Upper lobe of left lung (tissue), 6 donors: ENCODE results near the gene ST8SIA2. TPM values are rescaled to one million over a fixed set of nuclear protein-coding genes. Genes with fewer than 3 reads are reported as not detected.

ENCODE experiments used
- ATAC-seq, 2 donors: fragments of 200-7000 bp; cut with Tn5 transposase; one replicate each; pipeline ENCODE4 v1.9.1; 2022; ENCODE audit warnings: mild to moderate bottlenecking in 2 of 2, moderate library complexity in 2 of 2; ENCODE audit not compliant: low FRiP score in 2 of 2
- DNase-seq, 2 donors: peaks; one replicate each; pipeline ENCODE4 v3.0.0-alpha.2; 2019 to 2020
- H3K27ac ChIP-seq, 4 donors: fragments of 200-600 bp; sonication (generic); one replicate each; pipeline ENCODE4 v1.5.1; 2016 to 2019
- H3K27me3 ChIP-seq, 4 donors: fragments of 200-600 bp; sonication (generic); one replicate each; pipeline ENCODE4 v1.5.1; 2017 to 2019
- H3K36me3 ChIP-seq, 4 donors: fragments of 200-600 bp; sonication (generic); one replicate each; pipeline ENCODE4 v1.5.1; 2016 to 2019
- H3K4me1 ChIP-seq, 4 donors: fragments of 200-600 bp; sonication (generic); one replicate each; pipeline ENCODE4 v1.5.1; 2018 to 2019
- H3K4me3 ChIP-seq, 4 donors: fragments of 200-600 bp; sonication (generic); one replicate each; pipeline ENCODE4 v1.5.1; 2017 to 2019; ENCODE audit warnings: mild to moderate bottlenecking in 2 of 4, moderate library complexity in 1 of 4
- H3K9me3 ChIP-seq, 4 donors: fragments of 200-600 bp; sonication (generic); one replicate each; pipeline ENCODE4 v1.5.1; 2018 to 2019
- CTCF ChIP-seq, 6 experiments: fragments of 450-650 bp in 4 of 6; fragments of 200-600 bp in 2 of 6; sonication (generic) in 2 of 6; IDR thresholded peaks; one replicate each; pipeline ENCODE4 v1.5.1; 2016 to 2019; ENCODE audit warnings: antibody characterized with exemption in 6 of 6
- EP300 ChIP-seq, 4 donors: sonication (generic); formaldehyde crosslinking; IDR thresholded peaks; one replicate each; pipeline ENCODE4 v1.5.1; 2017; ENCODE audit warnings: antibody characterized with exemption in 4 of 4, control low read depth in 2 of 4
- POLR2A ChIP-seq, 4 donors: fragments of 450-650 bp; IDR thresholded peaks; one replicate each; pipeline ENCODE4 v1.5.1; 2016 to 2017; ENCODE audit warnings: antibody characterized with exemption in 4 of 4, mild to moderate bottlenecking in 2 of 4
- POLR2AphosphoS5 ChIP-seq, 2 donors: sonication (generic); formaldehyde crosslinking; IDR thresholded peaks; one replicate each; pipeline ENCODE4 v1.5.1; 2017; ENCODE audit warnings: antibody characterized with exemption in 2 of 2
- WGBS, 2 donors: methylation state at CpG; one replicate each; pipeline ENCODE4 v1.1.5; 2017 to 2018; 5-methylcytosine and 5-hydroxymethylcytosine counted together
- total RNA-seq, 6 donors: library from RNA; depleted of rRNA in 4 of 6; stranded (reverse); fragments of >200 nt in 4 of 6; gene quantifications; one replicate each; pipeline versions ENCODE4 v1.1.0 to v1.2.1, GENCODE V29; 2016 to 2021
- donor health status: DM: no; HTN: no; CAD: no; lungs with moderate emphysema.
- donor health status: DM: no; HTN: yes; CAD: no; lungs with severe emphysema.

Gene ST8SIA2
- total RNA-seq, 6 donors from 2014 or later, result 0.03 TPM; not detected in 5

- no peak overlapping the region for H3K27ac ChIP-seq
- DNase-seq (no peak), ATAC-seq (no peak)
- 90 to 98% methylated on average over 1 of the region's 1 CpG for WGBS, 2 donors
- no peaks in the 10 kb centered on the region for H3K4me1 ChIP-seq
- H3K9me3 ChIP-seq, result peaks cover 0 to 5% (median 0%) of the 10 kb centered on the region in 4 donors
- no peaks in the 10 kb centered on the region for H3K36me3 ChIP-seq
- H3K4me3 ChIP-seq, result no peak overlapping the region
- no peaks in the 10 kb centered on the region for H3K27me3 ChIP-seq
- TF ChIP-seq POLR2A (IDR thresholded peaks at IDR 0.05), result no peak
- no peak for TF ChIP-seq POLR2AphosphoS5 (IDR thresholded peaks at IDR 0.05)
- no peak for TF ChIP-seq CTCF (IDR thresholded peaks at IDR 0.05)
- TF ChIP-seq EP300 (IDR thresholded peaks at IDR 0.05), result no peak
Observed at GRCh38 chr15:92485441-92485840, 91.8 kb downstream of the ST8SIA2 start.

GRCh38 chr15:92492551-92493115 is 99.0 kb downstream of the ST8SIA2 start:
- Histone ChIP-seq H3K36me3 (no peaks in the 10 kb centered on the region), H3K9me3 (peaks cover 0 to 5% (median 0%) of the 10 kb centered on the region in 4 donors), H3K4me1 (no peaks in the 10 kb centered on the region), H3K27me3 (no peaks in the 10 kb centered on the region), H3K27ac (no peak overlapping the region), H3K4me3 (no peak overlapping the region)
- DNase-seq (no peak), ATAC-seq (no peak)
- TF ChIP-seq EP300 (IDR thresholded peaks at IDR 0.05) (no peak), CTCF (IDR thresholded peaks at IDR 0.05) (no peak), POLR2A (IDR thresholded peaks at IDR 0.05) (no peak), POLR2AphosphoS5 (IDR thresholded peaks at IDR 0.05) (no peak)
- WGBS, 2 donors, result 81 to 90% methylated on average over 7 of the region's 7 CpGs

- no peaks in the 10 kb centered on the region for H3K27me3 ChIP-seq
- no peak for DNase-seq
- H3K4me3 ChIP-seq, result no peak overlapping the region
- H3K4me1 ChIP-seq, result no peaks in the 10 kb centered on the region
- H3K9me3 ChIP-seq, result peaks cover 0 to 1% (median 0%) of the 10 kb centered on the region in 4 donors
- H3K27ac ChIP-seq, result no peak overlapping the region
- 35 to 43% methylated on average over 6 of the region's 6 CpGs for WGBS, 2 donors
- ATAC-seq, result no peak
- TF ChIP-seq EP300 (IDR thresholded peaks at IDR 0.05) (no peak), CTCF (IDR thresholded peaks at IDR 0.05) (no peak), POLR2AphosphoS5 (IDR thresholded peaks at IDR 0.05) (no peak), POLR2A (IDR thresholded peaks at IDR 0.05) (no peak)
- H3K36me3 ChIP-seq, result no peaks in the 10 kb centered on the region
Observed at GRCh38 chr15:92494806-92495336, 101.2 kb downstream of the ST8SIA2 start.

- DNase-seq (no peak), ATAC-seq (no peak)
- Histone ChIP-seq H3K27me3 (no peaks in the 10 kb centered on the region), H3K4me1 (no peaks in the 10 kb centered on the region), H3K9me3 (no peaks in the 10 kb centered on the region), H3K27ac (no peak overlapping the region), H3K4me3 (no peak overlapping the region), H3K36me3 (no peaks in the 10 kb centered on the region)
- no peak for TF ChIP-seq POLR2AphosphoS5 (IDR thresholded peaks at IDR 0.05)
- no peak for TF ChIP-seq POLR2A (IDR thresholded peaks at IDR 0.05)
- no peak for TF ChIP-seq CTCF (IDR thresholded peaks at IDR 0.05)
- no peak for TF ChIP-seq EP300 (IDR thresholded peaks at IDR 0.05)
- WGBS, 2 donors, result 77 to 86% methylated on average over 3 of the region's 3 CpGs
Observed at GRCh38 chr15:92495446-92495845, 101.8 kb downstream of the ST8SIA2 start.
